HEK293 (cell line): ENCODE data around the gene TMOD1.

Source experiments
- CTCF ChIA-PET: fragments of 350-600 bp; formaldehyde crosslinking; extraction: SDS; loops from one replicate; lab custom pipeline; 2021; ENCODE audit warnings: antibody characterized with exemption; lab: Yijun Ruan, JAX
- POLR2A ChIA-PET: fragments of 300-600 bp; formaldehyde crosslinking; extraction: SDS; loops from one replicate; lab custom pipeline; 2020; ENCODE audit warnings: antibody characterized with exemption, inconsistent platforms; lab: Yijun Ruan, JAX
- H3K27ac ChIP-seq: fragments of 200-500 bp; sonication (Bioruptor generic); 2 replicates; pipeline ENCODE4 v1.5.1; 2014; ENCODE audit warnings: low read depth, low read length, control low read depth, inconsistent platforms; ENCODE audit errors: extremely low read depth
- H3K36me3 ChIP-seq, 2 experiments: fragments of 200-500 bp in 1 of 2; sonication (Bioruptor generic) in 1 of 2; 1 replicate in 1 of 2; 2 replicates in 1 of 2; pipeline ENCODE4 v1.5.1; 2014 to 2017; ENCODE audit warnings: inconsistent platforms in 2 of 2, low read length in 2 of 2; ENCODE audit not compliant: control insufficient read depth in 2 of 2, insufficient read depth in 1 of 2
- H3K4me1 ChIP-seq: fragments of 200-500 bp; sonication (Bioruptor generic); 2 replicates; pipeline ENCODE4 v1.5.1; 2014; ENCODE audit warnings: mild to moderate bottlenecking, low read length, inconsistent platforms; ENCODE audit not compliant: control insufficient read depth, insufficient read depth
- H3K4me3 ChIP-seq: 2 replicates; pipeline ENCODE4 v1.5.1; 2011; ENCODE audit warnings: low read depth, mild to moderate bottlenecking, control low read depth, low read length, moderate library complexity
- H3K9me3 ChIP-seq: fragments of 200-500 bp; sonication (Bioruptor generic); 2 replicates; pipeline ENCODE4 v1.5.1; 2014; ENCODE audit warnings: low read depth, low read length, inconsistent platforms; ENCODE audit not compliant: control insufficient read depth, insufficient read depth
- GLI4 ChIP-seq: fragments of 450-650 bp; formaldehyde crosslinking; IDR thresholded peaks from 2 replicates; pipeline ENCODE4 v1.5.1; 2016; ENCODE audit warnings: missing biosample characterization, missing genetic modification characterization
- GLIS2 ChIP-seq: fragments of 450-650 bp; formaldehyde crosslinking; IDR thresholded peaks from 2 replicates; pipeline ENCODE4 v1.5.1; 2016; ENCODE audit warnings: missing biosample characterization, missing genetic modification characterization
- MYNN ChIP-seq: fragments of 450-650 bp; formaldehyde crosslinking; IDR thresholded peaks from 2 replicates; pipeline ENCODE4 v1.5.1; 2016; ENCODE audit warnings: missing biosample characterization, missing genetic modification characterization, borderline replicate concordance
- RBAK ChIP-seq: fragments of 450-650 bp; formaldehyde crosslinking; IDR thresholded peaks from 2 replicates; pipeline ENCODE4 v1.5.1; 2016; ENCODE audit warnings: missing biosample characterization, missing genetic modification characterization
- SCRT1 ChIP-seq: fragments of 450-650 bp; formaldehyde crosslinking; IDR thresholded peaks from 2 replicates; pipeline ENCODE4 v1.5.1; 2016; ENCODE audit warnings: missing biosample characterization, missing genetic modification characterization, borderline replicate concordance
- SP3 ChIP-seq: fragments of 450-650 bp; formaldehyde crosslinking; IDR thresholded peaks from 2 replicates; pipeline ENCODE4 v1.5.1; 2016; ENCODE audit warnings: missing biosample characterization, missing genetic modification characterization
- TCF7L2 ChIP-seq: IDR thresholded peaks from 2 replicates; pipeline ENCODE4 v1.6.1; 2011; ENCODE audit warnings: low read depth, mild to moderate bottlenecking, inconsistent platforms, low read length, moderate library complexity, borderline replicate concordance
- ZBTB20 ChIP-seq: fragments of 450-650 bp; formaldehyde crosslinking; IDR thresholded peaks from 2 replicates; pipeline ENCODE4 v1.5.1; 2016; ENCODE audit warnings: missing biosample characterization, missing genetic modification characterization
- ZBTB8A ChIP-seq: fragments of 450-650 bp; formaldehyde crosslinking; IDR thresholded peaks from 2 replicates; pipeline ENCODE4 v1.5.1; 2016; ENCODE audit warnings: missing biosample characterization, missing genetic modification characterization
- ZNF140 ChIP-seq: fragments of 450-650 bp; formaldehyde crosslinking; IDR thresholded peaks from 2 replicates; pipeline ENCODE4 v1.5.1; 2016; ENCODE audit warnings: missing biosample characterization, missing genetic modification characterization
- ZNF174 ChIP-seq: fragments of 450-650 bp; formaldehyde crosslinking; IDR thresholded peaks from 2 replicates; pipeline ENCODE4 v1.5.0; 2017; ENCODE audit warnings: missing biosample characterization, mild to moderate bottlenecking, missing genetic modification characterization
- ZNF202 ChIP-seq: fragments of 450-650 bp; formaldehyde crosslinking; IDR thresholded peaks from 2 replicates; pipeline ENCODE4 v1.5.1; 2016; ENCODE audit warnings: missing biosample characterization, missing genetic modification characterization, borderline replicate concordance
- ZNF211 ChIP-seq: fragments of 450-650 bp; formaldehyde crosslinking; IDR thresholded peaks from 2 replicates; pipeline ENCODE4 v1.5.1; 2016; ENCODE audit warnings: low read depth, missing biosample characterization, missing genetic modification characterization
- ZNF302 ChIP-seq: fragments of 450-650 bp; formaldehyde crosslinking; IDR thresholded peaks from 2 replicates; pipeline ENCODE4 v1.5.1; 2016; ENCODE audit warnings: missing biosample characterization, missing genetic modification characterization, low read depth
- ZNF335 ChIP-seq: fragments of 450-650 bp; formaldehyde crosslinking; conservative IDR thresholded peaks from 2 replicates; pipeline ENCODE4 v1.5.1; 2016; ENCODE audit warnings: missing biosample characterization, missing genetic modification characterization
- ZNF473 ChIP-seq: fragments of 450-650 bp; formaldehyde crosslinking; IDR thresholded peaks from 2 replicates; pipeline ENCODE4 v1.5.1; 2017; ENCODE audit warnings: missing biosample characterization, missing genetic modification characterization
- ZNF530 ChIP-seq: fragments of 450-650 bp; formaldehyde crosslinking; IDR thresholded peaks from 2 replicates; pipeline ENCODE4 v1.5.1; 2016; ENCODE audit warnings: low read depth, missing biosample characterization, missing genetic modification characterization
- ZNF544 ChIP-seq: fragments of 450-650 bp; formaldehyde crosslinking; IDR thresholded peaks from 2 replicates; pipeline ENCODE4 v1.5.0; 2017; ENCODE audit warnings: missing biosample characterization, missing genetic modification characterization
- ZNF623 ChIP-seq: fragments of 450-650 bp; formaldehyde crosslinking; IDR thresholded peaks from 2 replicates; pipeline ENCODE4 v1.5.1; 2016; ENCODE audit warnings: missing biosample characterization, missing genetic modification characterization
- ZNF777 ChIP-seq: fragments of 450-650 bp; formaldehyde crosslinking; IDR thresholded peaks from 2 replicates; pipeline ENCODE4 v1.5.1; 2017; ENCODE audit warnings: missing biosample characterization, missing genetic modification characterization, borderline replicate concordance
- TF ChIP-seq, protein P1 (sequence below): fragments of 450-650 bp; formaldehyde crosslinking; IDR thresholded peaks from 2 replicates; pipeline ENCODE4 v1.5.1; 2017; ENCODE audit warnings: missing biosample characterization, missing genetic modification characterization
- TF ChIP-seq, protein P2 (sequence below): fragments of 450-650 bp; formaldehyde crosslinking; IDR thresholded peaks from 2 replicates; pipeline ENCODE4 v1.5.1; 2016; ENCODE audit warnings: missing biosample characterization, missing genetic modification characterization, borderline replicate concordance
- TF ChIP-seq, protein P3 (sequence below): fragments of 450-650 bp; formaldehyde crosslinking; IDR thresholded peaks from 2 replicates; pipeline ENCODE4 v1.5.1; 2017; ENCODE audit warnings: missing biosample characterization, missing genetic modification characterization
- TF ChIP-seq, protein P4 (sequence below): fragments of 450-650 bp; formaldehyde crosslinking; IDR thresholded peaks from 2 replicates; pipeline ENCODE4 v1.5.1; 2016; ENCODE audit warnings: missing biosample characterization, missing genetic modification characterization
- TF ChIP-seq, protein P5 (sequence below): fragments of 450-650 bp; formaldehyde crosslinking; IDR thresholded peaks from 2 replicates; pipeline ENCODE4 v1.5.1; 2017; ENCODE audit warnings: missing biosample characterization, missing genetic modification characterization

The TMOD1 gene

DNA sequence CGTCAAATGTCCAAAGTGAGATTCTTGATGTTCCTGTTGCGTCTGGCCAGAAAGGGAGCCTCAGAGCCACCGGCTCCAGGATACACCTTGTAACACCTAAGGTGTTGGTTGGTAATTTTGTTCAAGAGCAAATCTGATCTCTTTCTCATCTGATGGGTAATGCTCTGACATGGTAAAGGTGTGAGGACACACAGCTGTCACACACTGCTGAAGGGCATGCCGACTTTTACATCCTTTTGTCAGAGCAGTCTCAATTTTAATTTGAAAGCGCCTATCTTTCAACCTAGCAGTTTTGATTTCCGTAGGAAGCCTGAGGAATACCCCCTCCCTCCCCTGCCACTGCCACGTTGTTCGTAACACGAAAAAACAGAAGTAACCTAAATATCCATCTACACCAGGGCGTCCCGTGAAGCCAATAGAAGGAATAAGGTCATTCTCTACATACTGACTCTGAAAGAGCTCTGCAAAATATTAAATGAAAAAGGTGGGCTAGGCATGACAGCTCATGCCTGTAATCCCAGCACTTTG is 74.3 kb downstream of the TMOD1 start:
- Histone ChIP-seq H3K4me3 (no peak overlapping the region), H3K9me3 (no peaks in the 10 kb centered on the region)
- POLR2A ChIA-PET, result no interaction called here
- TF ChIP-seq ZNF202 (tag by site-specific recombination) (no peak), RBAK (no peak), ZNF544 (tag by site-specific recombination) (no peak), ZNF140 (tag by site-specific recombination) (no peak), ZNF302 (tag by site-specific recombination) (no peak), ZNF335 (tag by site-specific recombination) (no peak), ZNF777 (tag by site-specific recombination) (no peak), ZNF623 (no peak), ZBTB8A (tag by site-specific recombination) (no peak), SCRT1 (tag by site-specific recombination) (no peak), TCF7L2 (no peak), MYNN (tag by site-specific recombination) (no peak)
- TF ChIP-seq, protein P1, sequence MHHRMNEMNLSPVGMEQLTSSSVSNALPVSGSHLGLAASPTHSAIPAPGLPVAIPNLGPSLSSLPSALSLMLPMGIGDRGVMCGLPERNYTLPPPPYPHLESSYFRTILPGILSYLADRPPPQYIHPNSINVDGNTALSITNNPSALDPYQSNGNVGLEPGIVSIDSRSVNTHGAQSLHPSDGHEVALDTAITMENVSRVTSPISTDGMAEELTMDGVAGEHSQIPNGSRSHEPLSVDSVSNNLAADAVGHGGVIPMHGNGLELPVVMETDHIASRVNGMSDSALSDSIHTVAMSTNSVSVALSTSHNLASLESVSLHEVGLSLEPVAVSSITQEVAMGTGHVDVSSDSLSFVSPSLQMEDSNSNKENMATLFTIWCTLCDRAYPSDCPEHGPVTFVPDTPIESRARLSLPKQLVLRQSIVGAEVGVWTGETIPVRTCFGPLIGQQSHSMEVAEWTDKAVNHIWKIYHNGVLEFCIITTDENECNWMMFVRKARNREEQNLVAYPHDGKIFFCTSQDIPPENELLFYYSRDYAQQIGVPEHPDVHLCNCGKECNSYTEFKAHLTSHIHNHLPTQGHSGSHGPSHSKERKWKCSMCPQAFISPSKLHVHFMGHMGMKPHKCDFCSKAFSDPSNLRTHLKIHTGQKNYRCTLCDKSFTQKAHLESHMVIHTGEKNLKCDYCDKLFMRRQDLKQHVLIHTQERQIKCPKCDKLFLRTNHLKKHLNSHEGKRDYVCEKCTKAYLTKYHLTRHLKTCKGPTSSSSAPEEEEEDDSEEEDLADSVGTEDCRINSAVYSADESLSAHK (tag by site-specific recombination), result no peak
- TF ChIP-seq, all 188 proteins: peak for 0
- no peak overlapping the region for H3K27ac ChIP-seq
- peaks cover 0 to 40% of the 10 kb centered on the region in 2 experiments; a peak in 1 of 3 replicates for H3K36me3 ChIP-seq
- no peaks in the 10 kb centered on the region for H3K4me1 ChIP-seq
- CTCF ChIA-PET, result interaction anchor here (1.2 to 5.9 kb wide), 2 partner anchors 23 to 107 kb away, joined by 5 to 29 read pairs; no protein-coding TSS in a partner anchor

DNA sequence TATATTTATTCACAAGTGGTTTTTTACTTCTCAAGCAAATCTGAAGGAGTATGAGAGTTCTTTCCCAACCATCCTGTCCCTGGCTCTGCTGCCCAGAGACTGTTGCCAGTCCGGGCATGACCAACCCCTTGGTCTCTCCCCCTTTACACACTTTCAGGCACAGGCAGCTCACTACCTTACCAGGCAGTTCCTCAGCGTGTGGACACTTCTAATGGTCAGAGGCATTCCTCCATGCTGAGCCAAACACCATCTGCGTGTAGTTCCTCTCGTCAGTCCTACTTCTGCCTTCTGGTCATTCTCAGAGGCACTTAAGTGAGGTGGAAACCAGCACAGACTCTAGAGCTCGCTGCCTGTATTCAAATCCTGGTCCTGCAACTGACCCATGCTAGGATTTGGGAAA is 75.6 kb downstream of the TMOD1 start:
- CTCF ChIA-PET, result interaction anchor here (1.2 to 5.9 kb wide), 2 partner anchors 21 to 108 kb away, joined by 5 to 29 read pairs; no protein-coding TSS in a partner anchor
- Histone ChIP-seq H3K36me3 (peaks cover 0 to 27% of the 10 kb centered on the region in 2 experiments; a peak in 1 of 3 replicates), H3K9me3 (no peaks in the 10 kb centered on the region), H3K4me3 (no peak overlapping the region), H3K27ac (no peak overlapping the region), H3K4me1 (no peaks in the 10 kb centered on the region)
- POLR2A ChIA-PET, result no interaction called here
- TF ChIP-seq, protein P2, sequence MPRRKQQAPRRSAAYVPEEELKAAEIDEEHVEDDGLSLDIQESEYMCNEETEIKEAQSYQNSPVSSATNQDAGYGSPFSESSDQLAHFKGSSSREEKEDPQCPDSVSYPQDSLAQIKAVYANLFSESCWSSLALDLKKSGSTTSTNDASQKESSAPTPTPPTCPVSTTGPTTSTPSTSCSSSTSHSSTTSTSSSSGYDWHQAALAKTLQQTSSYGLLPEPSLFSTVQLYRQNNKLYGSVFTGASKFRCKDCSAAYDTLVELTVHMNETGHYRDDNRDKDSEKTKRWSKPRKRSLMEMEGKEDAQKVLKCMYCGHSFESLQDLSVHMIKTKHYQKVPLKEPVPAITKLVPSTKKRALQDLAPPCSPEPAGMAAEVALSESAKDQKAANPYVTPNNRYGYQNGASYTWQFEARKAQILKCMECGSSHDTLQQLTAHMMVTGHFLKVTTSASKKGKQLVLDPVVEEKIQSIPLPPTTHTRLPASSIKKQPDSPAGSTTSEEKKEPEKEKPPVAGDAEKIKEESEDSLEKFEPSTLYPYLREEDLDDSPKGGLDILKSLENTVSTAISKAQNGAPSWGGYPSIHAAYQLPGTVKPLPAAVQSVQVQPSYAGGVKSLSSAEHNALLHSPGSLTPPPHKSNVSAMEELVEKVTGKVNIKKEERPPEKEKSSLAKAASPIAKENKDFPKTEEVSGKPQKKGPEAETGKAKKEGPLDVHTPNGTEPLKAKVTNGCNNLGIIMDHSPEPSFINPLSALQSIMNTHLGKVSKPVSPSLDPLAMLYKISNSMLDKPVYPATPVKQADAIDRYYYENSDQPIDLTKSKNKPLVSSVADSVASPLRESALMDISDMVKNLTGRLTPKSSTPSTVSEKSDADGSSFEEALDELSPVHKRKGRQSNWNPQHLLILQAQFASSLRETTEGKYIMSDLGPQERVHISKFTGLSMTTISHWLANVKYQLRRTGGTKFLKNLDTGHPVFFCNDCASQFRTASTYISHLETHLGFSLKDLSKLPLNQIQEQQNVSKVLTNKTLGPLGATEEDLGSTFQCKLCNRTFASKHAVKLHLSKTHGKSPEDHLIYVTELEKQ (tag by site-specific recombination), result no peak
- TF ChIP-seq ZNF174 (tag by site-specific recombination) (no peak), ZNF530 (tag by site-specific recombination) (no peak), SP3 (tag by site-specific recombination) (no peak), ZBTB20 (tag by site-specific recombination) (no peak), ZNF211 (tag by site-specific recombination) (no peak), GLIS2 (tag by site-specific recombination) (no peak), ZNF473 (tag by site-specific recombination) (no peak), GLI4 (tag by site-specific recombination) (no peak)
- TF ChIP-seq, protein P3, sequence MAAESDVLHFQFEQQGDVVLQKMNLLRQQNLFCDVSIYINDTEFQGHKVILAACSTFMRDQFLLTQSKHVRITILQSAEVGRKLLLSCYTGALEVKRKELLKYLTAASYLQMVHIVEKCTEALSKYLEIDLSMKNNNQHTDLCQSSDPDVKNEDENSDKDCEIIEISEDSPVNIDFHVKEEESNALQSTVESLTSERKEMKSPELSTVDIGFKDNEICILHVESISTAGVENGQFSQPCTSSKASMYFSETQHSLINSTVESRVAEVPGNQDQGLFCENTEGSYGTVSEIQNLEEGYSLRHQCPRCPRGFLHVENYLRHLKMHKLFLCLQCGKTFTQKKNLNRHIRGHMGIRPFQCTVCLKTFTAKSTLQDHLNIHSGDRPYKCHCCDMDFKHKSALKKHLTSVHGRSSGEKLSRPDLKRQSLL, result no peak
- TF ChIP-seq, protein P4, sequence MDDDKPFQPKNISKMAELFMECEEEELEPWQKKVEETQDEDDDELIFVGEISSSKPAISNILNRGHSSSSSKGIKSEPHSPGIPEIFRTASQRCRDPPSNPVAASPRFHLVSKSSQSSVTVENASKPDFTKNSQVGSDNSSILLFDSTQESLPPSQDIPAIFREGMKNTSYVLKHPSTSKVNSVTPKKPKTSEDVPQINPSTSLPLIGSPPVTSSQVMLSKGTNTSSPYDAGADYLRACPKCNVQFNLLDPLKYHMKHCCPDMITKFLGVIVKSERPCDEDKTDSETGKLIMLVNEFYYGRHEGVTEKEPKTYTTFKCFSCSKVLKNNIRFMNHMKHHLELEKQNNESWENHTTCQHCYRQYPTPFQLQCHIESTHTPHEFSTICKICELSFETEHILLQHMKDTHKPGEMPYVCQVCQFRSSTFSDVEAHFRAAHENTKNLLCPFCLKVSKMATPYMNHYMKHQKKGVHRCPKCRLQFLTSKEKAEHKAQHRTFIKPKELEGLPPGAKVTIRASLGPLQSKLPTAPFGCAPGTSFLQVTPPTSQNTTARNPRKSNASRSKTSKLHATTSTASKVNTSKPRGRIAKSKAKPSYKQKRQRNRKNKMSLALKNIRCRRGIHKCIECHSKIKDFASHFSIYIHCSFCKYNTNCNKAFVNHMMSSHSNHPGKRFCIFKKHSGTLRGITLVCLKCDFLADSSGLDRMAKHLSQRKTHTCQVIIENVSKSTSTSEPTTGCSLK (tag by site-specific recombination), result no peak
- TF ChIP-seq, protein P5, sequence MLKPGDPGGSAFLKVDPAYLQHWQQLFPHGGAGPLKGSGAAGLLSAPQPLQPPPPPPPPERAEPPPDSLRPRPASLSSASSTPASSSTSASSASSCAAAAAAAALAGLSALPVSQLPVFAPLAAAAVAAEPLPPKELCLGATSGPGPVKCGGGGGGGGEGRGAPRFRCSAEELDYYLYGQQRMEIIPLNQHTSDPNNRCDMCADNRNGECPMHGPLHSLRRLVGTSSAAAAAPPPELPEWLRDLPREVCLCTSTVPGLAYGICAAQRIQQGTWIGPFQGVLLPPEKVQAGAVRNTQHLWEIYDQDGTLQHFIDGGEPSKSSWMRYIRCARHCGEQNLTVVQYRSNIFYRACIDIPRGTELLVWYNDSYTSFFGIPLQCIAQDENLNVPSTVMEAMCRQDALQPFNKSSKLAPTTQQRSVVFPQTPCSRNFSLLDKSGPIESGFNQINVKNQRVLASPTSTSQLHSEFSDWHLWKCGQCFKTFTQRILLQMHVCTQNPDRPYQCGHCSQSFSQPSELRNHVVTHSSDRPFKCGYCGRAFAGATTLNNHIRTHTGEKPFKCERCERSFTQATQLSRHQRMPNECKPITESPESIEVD (tag by site-specific recombination), result no peak
